HPDE6-E6E7 (cell line): ENCODE results near the gene CCDC158.
"Not testable (repeated sequence)": the region's sequence is repeated elsewhere in the genome, so short reads cannot be mapped to it uniquely, and the experiment has no call there.

Experiments
- DNase-seq: peaks from one replicate; pipeline ENCODE4 v3.0.0; 2011; ENCODE audit warnings: missing footprints; ENCODE audit errors: extremely low spot score

Gene CCDC158

DNA sequence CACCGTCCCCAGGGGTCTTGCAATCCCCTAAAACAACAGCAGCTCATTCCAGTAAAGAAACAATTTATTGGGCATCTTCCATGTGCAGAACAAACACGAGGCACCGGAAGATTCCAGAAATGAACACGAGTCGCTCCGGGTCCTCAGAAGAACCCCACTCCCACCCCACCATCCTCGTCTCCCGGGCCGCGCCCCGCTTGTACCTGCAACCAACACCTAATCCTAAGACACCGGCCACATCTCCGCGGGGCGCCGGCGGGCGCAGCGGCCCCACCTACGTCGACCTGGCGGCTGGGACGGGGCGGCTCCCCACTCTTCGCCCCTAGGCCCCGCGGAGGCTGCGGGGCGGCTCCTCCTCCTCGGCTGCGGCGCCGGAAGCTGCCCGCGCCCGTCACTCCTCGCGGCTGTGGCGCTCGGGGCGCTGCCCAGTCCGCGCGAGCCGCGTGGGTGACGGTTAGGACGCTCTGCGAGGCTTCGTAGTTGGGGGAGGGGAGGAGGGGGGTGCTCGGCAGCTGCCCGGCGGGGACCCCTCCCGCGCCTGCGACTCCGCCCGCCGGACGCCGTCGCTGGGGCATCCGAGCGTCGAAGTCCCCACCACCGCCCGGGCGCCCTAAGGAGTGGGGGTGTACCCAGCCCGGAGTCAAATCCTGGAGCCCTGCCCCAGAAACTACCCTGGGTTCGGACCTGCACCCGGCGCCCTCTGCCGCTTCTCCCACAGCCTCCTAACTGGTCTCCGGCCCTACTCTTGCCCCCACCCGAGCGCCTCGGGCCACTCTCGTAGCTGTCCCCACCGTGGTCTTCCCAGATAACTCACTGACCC, at the start of gene CCDC158:
Gene CCDC158 (minus strand): TSS at position 380 of the 820 bp plus-strand sequence. CDS start 17,934 bp downstream, outside the sequence.
- peak; percentile 20 for DNase-seq

DNA sequence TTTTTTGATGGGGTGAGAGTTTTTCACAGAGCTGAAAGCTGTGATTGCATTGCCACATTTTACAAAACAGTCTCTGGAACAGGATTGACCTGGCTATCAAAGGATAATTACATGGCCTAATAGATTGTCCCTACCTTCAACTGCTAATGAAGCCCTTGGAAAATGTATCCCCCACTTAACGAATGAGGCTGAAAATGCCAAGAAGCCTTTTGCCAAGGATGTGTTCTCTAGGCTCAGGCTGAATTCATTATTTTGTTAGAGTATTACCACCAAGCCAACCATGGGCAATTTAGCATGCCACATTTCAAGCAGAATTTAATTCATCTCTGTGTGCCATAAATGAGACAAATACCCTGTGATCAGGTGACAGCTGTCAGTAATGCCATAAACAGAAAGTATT, 49.6 kb upstream of the CCDC158 start:
- DNase-seq = no peak

DNA sequence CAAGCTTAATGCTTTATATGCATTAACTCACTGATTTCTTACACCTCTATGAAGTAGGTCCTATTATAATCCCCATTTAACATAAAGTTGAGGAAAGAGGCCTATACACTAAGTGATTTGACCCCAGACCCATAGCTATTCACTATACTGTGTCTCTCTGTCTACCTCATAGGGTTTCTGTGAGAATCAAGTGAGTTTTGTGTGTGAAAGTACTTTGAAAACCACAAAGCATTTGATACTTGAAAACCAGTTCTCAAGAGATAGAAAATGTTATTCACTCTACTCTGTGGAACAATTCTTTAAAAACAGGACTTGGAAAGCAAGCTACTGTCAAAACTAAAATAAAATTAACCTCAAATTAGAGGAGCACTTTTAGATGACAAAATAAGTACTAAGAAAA, 49.1 kb upstream of the CCDC158 start:
- DNase-seq = no peak

DNA sequence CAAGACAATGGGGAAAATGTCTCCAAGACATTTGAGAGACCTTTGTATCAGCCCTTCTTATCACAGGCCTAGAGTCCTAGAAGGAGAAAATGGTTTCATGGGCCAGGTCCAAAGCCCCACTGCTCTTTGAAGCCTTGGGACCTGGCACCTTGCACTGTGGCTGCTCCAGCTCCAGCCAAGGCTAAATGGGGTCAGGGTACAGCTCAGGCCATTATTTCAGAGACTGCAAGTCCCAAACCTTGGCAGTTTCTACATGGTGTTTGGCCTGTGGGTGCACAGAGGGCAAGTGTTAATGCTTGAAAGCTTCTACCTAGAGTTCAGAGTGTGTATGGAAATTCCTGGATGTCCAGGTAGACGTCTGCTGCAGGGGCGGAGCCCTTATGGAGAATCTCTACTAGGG, 42.6 kb upstream of the CCDC158 start:
- DNase-seq = no peak

DNA sequence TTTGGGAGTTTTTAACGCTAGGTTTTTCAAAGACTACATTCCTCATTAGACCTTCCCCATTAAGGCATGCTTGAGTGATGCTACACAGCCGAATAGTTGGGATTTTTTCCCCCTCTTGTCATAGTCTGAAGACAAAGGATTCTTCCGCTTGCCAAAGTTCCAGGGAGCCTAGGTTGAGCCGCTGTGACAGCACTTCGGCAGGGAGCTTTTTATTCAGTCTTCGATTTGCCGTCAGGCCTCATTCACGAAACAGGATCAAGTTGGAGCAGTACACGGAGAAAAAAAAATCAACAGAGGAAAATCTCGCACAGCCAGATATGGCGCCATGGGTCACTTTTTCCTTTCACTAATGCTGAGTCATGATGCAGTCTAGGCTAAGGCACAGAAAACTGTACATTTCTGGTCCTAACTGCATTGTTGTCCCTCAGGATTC, 38.4 kb upstream of the CCDC158 start:
- peak; percentile 32 for DNase-seq

DNA sequence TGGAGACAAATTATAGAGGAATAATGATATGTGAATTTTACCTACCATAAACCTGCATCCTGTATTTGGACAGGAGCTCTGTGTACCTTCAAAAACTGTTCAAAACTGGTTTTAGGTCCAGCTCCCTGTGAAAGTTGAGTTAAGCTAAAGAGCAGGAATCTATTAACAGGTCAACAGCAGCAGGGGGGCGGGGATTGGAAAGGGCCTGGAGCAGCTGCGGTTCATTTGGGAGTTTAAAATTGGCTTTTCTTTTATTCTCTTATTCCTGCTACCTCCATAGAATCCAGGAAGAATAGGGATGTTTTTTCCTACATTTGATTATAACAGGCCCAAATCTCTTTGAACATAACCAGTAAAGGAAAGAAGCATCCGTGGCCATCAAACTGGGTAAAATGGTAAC, 37.9 kb upstream of the CCDC158 start:
- DNase-seq = no peak

DNA sequence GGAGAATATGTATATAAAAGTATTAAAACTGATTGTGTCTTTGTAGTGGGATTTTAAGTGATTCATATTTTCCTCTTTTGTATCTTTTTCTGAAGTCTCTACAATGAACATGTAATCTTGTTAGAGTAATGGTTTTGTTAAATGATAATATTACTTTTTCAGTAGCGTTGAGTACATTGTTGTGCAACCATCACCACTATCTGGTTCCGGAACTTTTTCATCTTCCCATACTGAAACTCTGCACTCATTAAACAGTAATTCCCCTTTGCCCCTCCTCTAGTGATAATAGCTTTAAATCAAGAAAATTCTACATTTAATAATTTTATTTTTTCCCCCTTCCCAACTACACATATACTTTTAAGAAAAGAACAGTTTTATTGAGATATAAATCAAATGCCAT, 37.4 kb upstream of the CCDC158 start:
- DNase-seq = no peak

DNA sequence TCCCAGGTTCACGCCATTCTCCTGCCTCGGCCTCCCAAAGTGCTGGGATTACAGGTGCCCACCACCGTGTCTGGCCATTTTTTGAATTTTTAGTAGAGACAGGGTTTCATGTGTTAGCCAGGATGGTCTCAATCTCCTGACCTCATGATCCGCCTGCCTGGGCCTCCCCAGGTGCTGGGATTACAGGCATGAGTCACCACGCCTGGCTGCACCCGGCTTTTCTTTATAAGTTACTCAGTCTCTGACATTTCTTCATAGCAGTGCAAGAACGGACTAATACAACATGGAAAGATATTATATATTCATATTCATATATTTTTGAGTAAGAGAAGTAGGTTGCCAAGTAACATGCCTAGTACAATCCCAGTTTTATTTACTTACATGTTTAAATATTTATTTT, 36.9 kb upstream of the CCDC158 start:
- peak; percentile 13 for DNase-seq

DNA sequence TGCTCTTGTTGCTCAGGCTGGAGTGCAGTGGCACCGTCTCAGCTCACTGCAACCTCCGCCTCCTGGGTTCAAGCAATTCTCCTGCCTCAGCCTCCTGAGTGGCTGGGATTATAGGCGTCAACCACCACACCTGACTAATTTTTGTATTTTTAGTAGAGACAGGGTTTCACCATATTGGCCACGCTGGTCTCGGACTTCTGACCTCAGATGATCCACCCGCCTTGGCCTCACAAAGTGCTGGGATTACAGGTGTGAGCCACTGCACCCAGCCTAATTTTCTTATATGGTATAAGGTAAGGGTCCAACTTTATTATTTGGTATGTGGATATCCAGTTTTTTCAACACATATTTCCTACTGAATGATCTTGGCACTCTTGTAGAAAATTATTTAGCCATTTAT, 33.1 kb upstream of the CCDC158 start:
- not testable (repeated sequence) for DNase-seq

DNA sequence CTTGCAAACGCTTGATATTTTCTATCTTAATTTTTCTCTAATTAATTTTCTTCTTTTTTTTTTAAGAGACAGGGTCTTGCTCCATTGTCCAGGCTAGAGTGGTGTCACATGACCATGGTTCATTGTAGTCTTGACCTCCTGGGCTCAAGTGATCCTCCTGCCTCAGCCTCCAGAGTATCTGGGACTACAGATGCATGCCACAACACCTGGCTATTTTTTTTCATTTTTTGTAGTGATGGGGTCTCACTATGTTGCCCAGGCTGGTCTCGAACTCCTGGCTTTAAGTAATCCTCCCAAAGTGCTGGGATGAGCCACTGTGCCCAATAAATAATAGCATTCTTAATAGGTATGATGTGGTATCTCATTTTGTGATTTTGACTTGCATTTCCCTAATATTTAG, 32.3 kb upstream of the CCDC158 start:
- no peak for DNase-seq

DNA sequence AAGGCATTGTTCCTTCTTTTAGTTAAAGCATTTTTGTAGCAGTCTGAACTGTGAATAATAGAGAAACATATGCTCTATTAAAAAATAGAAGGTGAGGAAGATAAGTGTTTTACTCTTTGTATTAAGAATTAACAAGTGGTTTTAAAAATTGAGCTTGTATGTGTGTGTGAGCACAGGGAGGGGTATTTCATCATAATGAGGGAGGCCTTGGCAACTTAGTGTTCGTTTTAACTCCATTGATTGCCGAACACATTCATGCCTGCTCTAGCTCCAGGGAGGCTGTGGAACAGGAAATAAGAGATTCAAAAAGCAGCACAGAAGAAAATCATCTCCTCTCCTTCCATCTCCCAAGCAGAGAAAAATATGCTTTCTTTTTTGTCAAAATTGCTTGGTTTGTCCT, 28.9 kb upstream of the CCDC158 start:
- DNase-seq = no peak

DNA sequence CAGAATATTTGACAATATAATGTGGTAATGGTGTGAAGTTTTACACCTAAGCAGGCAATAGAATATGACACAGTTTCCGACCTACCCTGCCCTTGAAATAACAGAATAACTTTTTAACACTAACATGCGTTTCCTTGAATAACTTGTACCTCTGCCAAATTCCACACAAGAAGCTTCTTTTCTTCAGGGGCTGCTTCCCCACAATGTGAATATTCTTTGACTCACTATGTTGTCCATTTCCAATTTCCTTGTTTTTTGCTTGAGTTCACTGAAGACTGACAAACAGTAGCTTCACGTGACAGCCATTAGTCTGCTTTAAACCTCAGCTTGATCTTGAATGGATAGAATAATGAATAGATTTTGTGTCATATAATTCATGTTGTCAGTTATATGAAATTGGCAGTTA, 28.4 kb upstream of the CCDC158 start:
- no peak for DNase-seq

DNA sequence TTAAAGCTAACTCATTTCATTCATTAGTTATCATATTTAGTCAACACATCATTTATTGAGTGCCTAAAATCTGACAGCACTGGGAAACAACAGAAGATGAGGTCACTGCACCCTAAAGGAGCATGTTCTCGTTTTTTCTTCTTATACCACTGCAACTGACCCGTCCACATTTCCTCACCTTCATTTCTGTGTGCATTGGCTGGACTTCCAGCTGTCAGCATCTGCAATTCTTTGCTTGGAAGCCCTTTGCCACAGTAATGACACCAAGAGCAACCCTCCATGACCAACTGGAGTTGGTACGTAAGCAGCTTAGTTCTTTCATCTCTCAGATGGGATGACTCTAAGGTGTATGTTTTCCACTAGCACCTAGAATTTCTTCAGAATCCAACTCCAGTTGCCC, 27.3 kb upstream of the CCDC158 start:
- DNase-seq = no peak

DNA sequence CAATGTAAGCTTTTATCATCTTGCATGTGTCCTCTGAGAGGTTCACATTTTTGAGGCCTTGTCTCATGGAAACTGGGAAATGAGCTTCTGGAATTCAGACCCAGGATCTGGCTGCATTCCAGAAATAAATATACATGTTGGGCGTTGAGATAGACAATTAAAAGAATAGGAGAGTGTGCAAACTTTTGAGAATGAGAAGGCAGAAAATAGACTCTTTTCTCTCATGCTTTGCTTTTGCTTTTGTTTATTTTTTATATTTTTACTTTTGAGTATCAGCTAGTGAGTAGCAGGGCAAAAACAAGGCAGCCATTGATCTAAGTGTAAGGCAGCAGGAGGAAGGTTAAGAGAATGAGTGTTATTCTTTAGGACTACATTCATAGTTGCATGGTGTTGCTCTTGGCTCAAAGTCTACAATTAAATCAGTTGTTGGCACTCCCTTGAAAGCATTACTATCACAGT, 26.5 kb upstream of the CCDC158 start:
- no peak for DNase-seq

DNA sequence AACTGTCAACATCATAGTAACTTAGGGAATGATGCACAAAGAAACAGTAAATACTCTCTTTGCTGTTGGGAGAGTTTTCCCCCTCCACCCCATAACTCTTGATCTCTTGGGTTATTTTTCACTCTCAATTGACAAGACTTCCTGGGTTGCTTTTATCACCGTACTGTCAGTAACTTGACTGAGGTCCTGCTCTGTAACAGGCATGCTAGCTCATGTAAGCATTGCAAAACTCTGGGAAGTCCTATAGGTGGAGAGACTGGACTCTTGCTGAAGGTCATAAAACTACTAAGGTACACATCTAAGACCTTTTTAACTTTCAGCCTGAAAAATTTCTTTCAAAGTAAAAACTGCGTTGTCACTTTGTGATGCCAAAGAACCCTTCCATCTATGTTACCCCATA, 25.0 kb upstream of the CCDC158 start:
- no peak for DNase-seq

DNA sequence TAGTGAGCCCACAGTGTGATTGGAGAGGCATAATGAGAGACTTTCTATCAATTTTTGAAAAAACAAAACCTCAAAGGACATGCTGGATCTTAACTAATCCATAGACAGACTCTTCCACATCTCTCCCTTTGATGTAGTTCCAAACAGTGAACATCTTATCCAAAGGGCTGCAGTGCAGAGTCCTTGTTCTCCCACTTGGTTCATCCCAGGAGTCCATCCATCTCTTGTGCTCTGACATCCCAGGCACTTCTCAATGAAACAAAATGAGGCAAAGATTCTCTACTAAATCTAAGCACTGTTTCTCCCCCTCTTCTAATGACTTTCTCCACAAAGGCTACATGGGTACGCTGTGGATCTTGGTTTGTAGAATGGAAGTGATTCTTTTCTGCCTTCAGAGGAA, 22.4 kb upstream of the CCDC158 start:
- no peak for DNase-seq

DNA sequence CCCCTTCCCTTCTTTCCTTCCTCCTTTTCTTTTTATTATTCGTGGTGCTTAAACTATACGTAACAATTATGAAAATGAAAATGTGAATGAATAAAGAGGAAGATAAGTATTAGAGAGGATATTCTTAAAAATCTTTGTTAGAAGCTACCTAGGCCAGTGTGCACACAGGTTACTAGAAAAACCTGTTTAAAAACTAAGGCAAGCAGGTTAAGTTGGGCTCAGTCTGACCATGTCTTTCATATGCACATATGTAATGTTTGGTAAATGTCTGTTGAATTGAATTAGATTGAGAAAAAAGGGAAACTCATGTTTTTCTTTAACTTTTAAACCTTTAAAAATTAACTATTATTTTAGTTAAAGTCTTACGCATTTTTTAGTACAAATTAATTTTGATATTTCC, 21.9 kb upstream of the CCDC158 start:
- no peak for DNase-seq

DNA sequence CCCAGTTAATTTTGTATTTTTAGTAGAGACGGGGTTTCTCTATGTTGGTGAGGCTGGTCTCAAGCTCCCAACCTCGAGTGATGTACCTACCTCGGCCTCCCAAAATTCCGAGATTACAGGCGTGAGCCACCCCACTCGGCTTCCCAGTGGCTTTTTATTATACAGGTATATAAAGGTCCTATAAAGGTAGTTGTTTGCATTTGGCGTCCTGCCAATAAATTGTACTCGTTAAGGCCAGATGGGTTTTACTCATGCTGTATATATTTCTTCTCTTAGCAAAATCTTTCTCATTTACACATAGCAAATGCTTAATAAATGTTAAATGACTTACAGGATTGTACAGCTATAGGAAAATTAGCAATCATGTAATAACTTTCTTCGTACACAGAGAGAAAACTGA, 20.9 kb upstream of the CCDC158 start:
- DNase-seq = no peak

DNA sequence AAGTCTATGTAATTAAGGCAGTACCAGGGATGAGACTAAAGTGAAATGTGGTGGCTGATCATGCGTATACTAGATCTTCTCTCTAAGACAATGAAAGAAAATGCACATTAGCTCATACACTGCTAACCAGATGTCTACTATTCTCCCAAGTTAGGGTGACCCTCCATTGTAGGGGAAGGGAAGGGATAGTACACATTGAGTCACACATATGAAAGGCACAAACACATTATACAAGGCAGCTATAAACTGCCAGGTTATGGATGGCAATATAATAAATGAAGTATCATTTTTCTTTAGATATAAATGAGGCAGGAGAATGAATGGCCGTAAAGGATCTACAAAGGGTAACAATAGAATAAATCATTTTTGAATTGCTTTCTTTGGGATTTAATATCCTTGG, 18.6 kb upstream of the CCDC158 start:
- DNase-seq = no peak

DNA sequence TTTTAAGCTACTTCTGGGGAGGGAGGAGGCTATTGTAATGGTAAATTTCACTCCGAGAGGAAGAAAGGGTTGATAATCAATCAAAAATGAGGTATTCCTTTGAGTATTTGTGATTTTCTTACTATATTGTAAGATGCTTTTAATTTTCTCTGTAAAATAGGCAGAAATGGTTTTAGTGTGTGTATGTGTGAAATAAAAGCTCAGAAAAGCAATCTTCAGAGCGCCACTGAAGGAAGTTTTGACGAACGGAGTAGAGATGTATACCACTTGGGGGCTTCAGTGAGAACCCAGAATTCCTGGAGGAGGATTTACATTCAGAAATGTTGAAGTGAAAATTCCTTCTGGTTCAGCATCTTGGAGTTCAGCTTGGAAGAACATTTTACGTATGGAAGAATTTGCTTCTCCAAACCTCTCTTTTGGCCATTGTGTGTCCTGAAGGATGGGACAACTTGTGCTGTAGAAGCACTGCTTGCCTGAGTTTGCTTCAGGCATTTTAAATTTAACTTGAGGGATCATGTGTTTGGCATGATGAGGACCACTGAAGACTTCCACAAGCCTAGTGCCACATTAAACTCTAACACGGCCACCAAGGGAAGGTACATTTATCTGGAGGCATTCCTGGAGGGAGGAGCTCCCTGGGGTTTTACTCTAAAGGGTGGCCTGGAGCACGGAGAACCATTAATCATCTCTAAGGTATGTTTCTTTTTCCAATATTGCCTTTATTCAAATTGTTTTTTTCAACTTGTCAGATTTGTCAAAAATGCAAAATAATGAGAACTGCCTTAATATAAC, 14.8 kb upstream of the CCDC158 start:
- no peak for DNase-seq

DNA sequence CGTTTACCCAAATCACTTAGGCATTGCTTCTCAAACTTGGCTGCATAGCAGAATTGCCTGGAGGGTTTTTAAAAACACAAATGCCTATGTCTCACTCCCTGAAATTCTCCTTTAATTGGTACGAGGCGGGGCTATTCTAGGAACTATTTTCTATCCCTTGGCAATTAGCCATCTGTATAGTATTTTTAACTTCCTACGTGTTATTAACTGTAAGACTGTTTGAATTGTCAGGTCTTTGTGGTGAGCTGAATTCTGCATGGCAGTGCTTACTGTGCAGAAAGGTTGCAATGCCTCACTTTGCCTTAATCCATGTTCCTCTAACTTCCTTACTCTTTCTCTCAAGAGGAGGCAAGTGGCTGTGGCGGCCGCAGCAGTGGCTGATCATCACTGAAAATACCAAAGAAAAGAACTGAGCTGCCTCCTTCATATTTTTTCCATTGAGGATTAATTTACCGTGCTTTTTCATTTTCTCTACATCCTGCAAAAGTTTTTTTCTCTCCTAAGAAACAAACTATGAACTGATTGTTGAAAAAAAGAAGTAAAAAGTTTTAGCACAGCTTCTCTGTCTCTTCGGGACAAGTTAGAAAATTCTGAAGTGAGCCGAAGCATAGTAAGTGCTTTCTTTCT, 14.1 kb upstream of the CCDC158 start, which contains the start of gene SHROOM3:
Gene SHROOM3 (plus strand): TSS at position 329 of the 627 bp plus-strand sequence. CDS start 824 bp downstream, outside the sequence.
- DNase-seq = no peak
